Keratinocyte (primary cell): ENCODE measurements around the gene PFDN5. TPM values are rescaled to one million over a fixed set of nuclear protein-coding genes. Genes with fewer than 3 reads are reported as not detected.

Experiments used
- DNase-seq: peaks from one replicate; pipeline ENCODE4 v3.0.0-alpha.2; 2011; ENCODE audit warnings: low read depth, missing footprints, low spot score
- FAIRE-seq: peaks from 2 replicates; lab custom pipeline; 2011; peaks lifted over from hg19 to GRCh38; lab: Jason Lieb, UNC
- H2AFZ ChIP-seq: 2 replicates; pipeline ENCODE4 v1.6.0; 2012; ENCODE audit warnings: low read length, control low read depth, inconsistent platforms; ENCODE audit not compliant: control insufficient read depth
- H3K27ac ChIP-seq: 2 replicates; pipeline ENCODE4 v1.5.1; 2011; ENCODE audit warnings: low read length; ENCODE audit not compliant: control insufficient read depth, insufficient read depth
- H3K27me3 ChIP-seq: 3 replicates; pipeline ENCODE4 v1.6.0; 2011; ENCODE audit warnings: low read length; ENCODE audit not compliant: control insufficient read depth, insufficient read depth; ENCODE audit errors: extremely low read depth
- H3K36me3 ChIP-seq, 2 experiments: 2 replicates in 1 of 2; 3 replicates in 1 of 2; pipeline ENCODE4 v1.5.1; 2011; ENCODE audit warnings: low read length in 2 of 2, mild to moderate bottlenecking in 1 of 2; ENCODE audit not compliant: control insufficient read depth in 2 of 2, insufficient read depth in 2 of 2; ENCODE audit errors: extremely low read depth in 1 of 2
- H3K4me1 ChIP-seq: 3 replicates; pipeline ENCODE4 v1.5.1; 2011; ENCODE audit warnings: low read length; ENCODE audit not compliant: control insufficient read depth, insufficient read depth; ENCODE audit errors: extremely low read depth
- H3K4me2 ChIP-seq: 3 replicates; pipeline ENCODE4 v1.6.0; 2011; ENCODE audit warnings: low read depth, low read length; ENCODE audit not compliant: control insufficient read depth, insufficient read depth; ENCODE audit errors: extremely low read depth
- H3K4me3 ChIP-seq, 3 experiments: fragments of 200-600 bp in 1 of 3; sonication (generic) in 1 of 3; 2 replicates in 2 of 3; 3 replicates in 1 of 3; pipeline ENCODE4 v1.5.1; 2011 to 2016; ENCODE audit warnings: low read length in 3 of 3, mild to moderate bottlenecking in 3 of 3, control low read depth in 2 of 3, inconsistent platforms in 1 of 3, low read depth in 1 of 3, mixed read lengths in 1 of 3, mixed run types in 1 of 3, moderate library complexity in 1 of 3; ENCODE audit not compliant: control insufficient read depth in 2 of 3, insufficient read depth in 2 of 3; ENCODE audit errors: extremely low read depth in 1 of 3
- H3K79me2 ChIP-seq: 2 replicates; pipeline ENCODE4 v1.6.0; 2012; ENCODE audit warnings: low read length; ENCODE audit not compliant: control insufficient read depth, insufficient read depth
- H3K9ac ChIP-seq: 3 replicates; pipeline ENCODE4 v1.6.0; 2011; ENCODE audit warnings: low read length; ENCODE audit not compliant: control insufficient read depth, insufficient read depth; ENCODE audit errors: extremely low read depth
- H3K9me1 ChIP-seq: 3 replicates; pipeline ENCODE4 v1.6.0; 2011; ENCODE audit warnings: low read length; ENCODE audit not compliant: control insufficient read depth, insufficient read depth; ENCODE audit errors: extremely low read depth
- H3K9me3 ChIP-seq: 2 replicates; pipeline ENCODE4 v1.5.1; 2012; ENCODE audit warnings: low read depth, low read length; ENCODE audit not compliant: control insufficient read depth
- H4K20me1 ChIP-seq: 3 replicates; pipeline ENCODE4 v1.6.0; 2011; ENCODE audit warnings: low read length; ENCODE audit not compliant: control insufficient read depth, insufficient read depth; ENCODE audit errors: extremely low read depth
- CTCF ChIP-seq, 3 experiments: IDR thresholded peaks in 1 of 3; conservative IDR thresholded peaks in 1 of 3; optimal IDR thresholded peaks in 1 of 3; 2 replicates in 2 of 3; 3 replicates in 1 of 3; pipeline versions ENCODE3 to v1.5.1; 2011; ENCODE audit warnings: low read length in 3 of 3, mild to moderate bottlenecking in 3 of 3, moderate library complexity in 2 of 3, control low read depth in 1 of 3, inconsistent platforms in 1 of 3; ENCODE audit not compliant: insufficient read depth in 2 of 3; ENCODE audit errors: extremely low read depth in 1 of 3
- EZH2 ChIP-seq: IDR thresholded peaks from one replicate; pipeline ENCODE4 v1.6.1; 2012; ENCODE audit warnings: inconsistent platforms, mild to moderate bottlenecking, low read length, moderate library complexity
- dilution Hi-C: fragments of 300-500 bp; cut with MboI; formaldehyde crosslinking; loops from one replicate; pipeline ENCODE4 v1.7.0; 2020; ENCODE audit warnings: low sequenced_read_pairs; ENCODE audit not compliant: extremely low pct_ligation_motif_present
- polyA plus RNA-seq, 5 experiments: library from polyadenylated mRNA; depleted of rRNA in 3 of 5; stranded (reverse) in 3 of 5; stranded (forward) in 1 of 5; unstranded in 1 of 5; fragments of >200 nt; gene quantifications; 1 replicate in 1 of 5; 2 replicates in 3 of 5; 3 replicates in 1 of 5; pipeline versions ENCODE4 v1.2.1 to v1.2.3, GENCODE V29; 2011 to 2012; ENCODE audit warnings: missing spikeins in 2 of 5, low read depth in 1 of 5, low replicate concordance in 1 of 5

PFDN5 gene
- polyA plus RNA-seq, 1 donor (not counting 4 experiments of a cell fraction or from before 2014, with no cell fraction given): 659 TPM

DNA sequence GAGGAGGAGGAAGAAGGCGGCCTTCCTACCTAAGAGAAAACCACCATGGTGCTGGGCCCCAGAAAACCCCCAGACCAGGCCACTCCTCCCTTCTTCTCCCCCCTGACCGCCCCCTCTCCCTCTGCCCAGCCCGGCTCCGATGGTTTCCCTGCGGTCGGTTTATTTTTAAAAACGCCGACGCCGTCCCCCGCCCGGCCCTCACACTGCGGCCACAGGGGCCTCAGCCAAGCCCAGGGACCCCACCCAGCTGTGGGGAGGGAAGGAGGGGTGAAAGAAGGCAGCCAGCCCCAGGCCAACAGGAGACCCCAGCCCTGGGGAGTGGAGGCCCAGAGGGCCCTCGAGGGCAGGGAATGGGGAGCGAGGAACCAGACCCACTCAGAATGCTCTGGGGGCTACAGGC is 37.4 kb downstream of the PFDN5 start:
- dilution Hi-C loops: no loop called here

DNA sequence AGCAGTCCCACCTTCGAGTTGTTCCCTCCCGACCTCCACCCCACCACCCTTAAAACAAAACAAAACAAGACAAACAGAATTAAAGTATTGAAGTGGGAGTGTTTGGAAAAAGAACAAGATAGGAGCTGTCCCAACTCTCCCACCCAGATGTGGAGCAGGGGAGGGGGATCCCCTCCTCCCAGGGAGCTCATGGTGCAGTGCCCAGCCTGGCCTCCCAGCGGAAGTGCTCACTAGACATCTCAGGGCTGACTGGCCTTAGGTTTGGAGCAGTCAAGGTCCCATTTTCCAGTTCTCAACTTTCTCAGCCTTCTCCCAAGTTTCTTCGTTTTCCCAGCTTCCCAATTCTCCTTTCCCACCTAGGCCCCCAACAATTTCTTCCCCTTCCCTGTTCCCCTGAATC is 37.9 kb downstream of the PFDN5 start:
- Histone ChIP-seq H3K4me2 (no peak overlapping the region), H3K9me1 (no peaks in the 10 kb centered on the region), H2AFZ (no peak overlapping the region), H3K4me1 (no peaks in the 10 kb centered on the region), H3K27ac (no peak overlapping the region), H3K9me3 (no peaks in the 10 kb centered on the region), H4K20me1 (no peaks in the 10 kb centered on the region), H3K79me2 (no peaks in the 10 kb centered on the region), H3K9ac (no peak overlapping the region), H3K36me3 (no peaks in the 10 kb centered on the region), H3K4me3 (no peak overlapping the region), H3K27me3 (peaks cover 28% of the 10 kb centered on the region)
- DNase-seq (no peak), FAIRE-seq (no peak)
- dilution Hi-C loops: no loop called here
- no peak for TF ChIP-seq EZH2

More for the DNA sequence above, 37.4 kb downstream of the PFDN5 start:
- Histone ChIP-seq H3K4me2 (no peak overlapping the region), H3K36me3 (no peaks in the 10 kb centered on the region), H3K9me1 (no peaks in the 10 kb centered on the region), H3K9me3 (no peaks in the 10 kb centered on the region), H3K27me3 (peaks cover 23% of the 10 kb centered on the region), H3K27ac (no peak overlapping the region), H4K20me1 (no peaks in the 10 kb centered on the region), H2AFZ (no peak overlapping the region), H3K4me3 (no peak overlapping the region), H3K4me1 (no peaks in the 10 kb centered on the region), H3K79me2 (no peaks in the 10 kb centered on the region), H3K9ac (no peak overlapping the region)
- DNase-seq (no peak), FAIRE-seq (no peak)
- TF ChIP-seq EZH2 (no peak), CTCF (optimal IDR thresholded peaks at IDR 0.05 in 1 of 3, IDR thresholded peaks at IDR 0.05 in 1 of 3, conservative IDR thresholded peaks at IDR 0.05 in 1 of 3; ENCODE audit: extremely low read depth in 1 of 3, insufficient read depth in 2 of 3, low read length in 3 of 3) (no peak)

DNA sequence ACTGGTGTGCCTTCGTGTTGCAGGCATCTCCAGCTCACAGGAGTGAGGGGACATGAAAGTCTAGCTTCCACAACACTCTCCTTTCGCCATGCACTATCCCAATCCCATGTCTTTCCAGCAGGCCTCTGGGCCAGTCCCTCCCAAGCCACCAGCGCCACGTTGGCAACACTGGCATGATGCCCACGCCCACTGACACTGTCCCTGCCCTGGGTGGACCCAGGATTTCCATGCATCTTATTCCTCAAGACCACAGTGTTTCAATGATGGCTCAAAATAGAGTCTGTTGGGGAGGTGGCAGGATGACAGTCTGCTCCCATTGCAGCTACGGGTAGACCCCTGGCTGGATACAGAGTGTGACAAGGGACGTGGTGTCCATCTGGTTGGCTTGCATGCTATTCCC is 38.5 kb downstream of the PFDN5 start:
- TF ChIP-seq CTCF (optimal IDR thresholded peaks at IDR 0.05 in 1 of 3, IDR thresholded peaks at IDR 0.05 in 1 of 3, conservative IDR thresholded peaks at IDR 0.05 in 1 of 3; ENCODE audit: extremely low read depth in 1 of 3, insufficient read depth in 2 of 3, low read length in 3 of 3): no peak
- no peak for TF ChIP-seq EZH2

More for the DNA sequence above, 38.5 kb downstream of the PFDN5 start:
- H3K4me2 ChIP-seq: no peak overlapping the region
- no peaks in the 10 kb centered on the region for H3K4me1 ChIP-seq
- FAIRE-seq (no peak), DNase-seq (no peak)
- no peak overlapping the region for H3K4me3 ChIP-seq
- H4K20me1 ChIP-seq: no peaks in the 10 kb centered on the region
- H3K9me1 ChIP-seq: no peaks in the 10 kb centered on the region
- no peak overlapping the region for H3K27ac ChIP-seq
- no peak overlapping the region for H2AFZ ChIP-seq
- peaks cover 33% of the 10 kb centered on the region for H3K27me3 ChIP-seq
- H3K9me3 ChIP-seq: no peaks in the 10 kb centered on the region
- dilution Hi-C loops: no loop called here
- H3K79me2 ChIP-seq: no peaks in the 10 kb centered on the region
- no peaks in the 10 kb centered on the region for H3K36me3 ChIP-seq
- H3K9ac ChIP-seq: no peak overlapping the region
